ENCODE measurements around the gene PPP2R2D.
"Not testable (repeated sequence)": the region's sequence is repeated elsewhere in the genome, so short reads cannot be mapped to it uniquely, and the experiment has no call there.

The PPP2R2D gene

DNA sequence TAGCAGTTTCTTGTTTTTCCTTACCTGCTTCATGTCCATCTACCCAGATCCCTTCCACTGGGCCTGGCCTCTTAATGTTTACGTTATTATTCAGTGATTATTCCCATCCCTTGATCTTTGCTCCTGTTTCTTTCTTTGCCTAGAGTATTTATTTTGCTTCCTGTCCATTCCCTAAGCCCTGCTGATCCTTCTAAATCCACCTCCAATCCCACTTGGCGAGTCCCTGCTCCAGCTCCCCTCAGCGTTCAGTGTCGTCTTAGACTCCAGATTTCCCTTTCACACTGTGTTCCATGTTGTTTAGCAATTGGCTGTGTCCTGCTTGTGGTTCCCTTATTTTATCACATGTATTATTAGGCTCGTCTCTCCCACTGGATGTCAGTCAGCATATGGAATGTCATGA is 7.3 kb downstream of the PPP2R2D start:
- DNase-seq (ENCODE audit: low spot score): no peak

GRCh38 chr10:131909014-131909808 is 8.4 kb downstream of the PPP2R2D start:
- no peak for DNase-seq (ENCODE audit: low spot score)

DNA sequence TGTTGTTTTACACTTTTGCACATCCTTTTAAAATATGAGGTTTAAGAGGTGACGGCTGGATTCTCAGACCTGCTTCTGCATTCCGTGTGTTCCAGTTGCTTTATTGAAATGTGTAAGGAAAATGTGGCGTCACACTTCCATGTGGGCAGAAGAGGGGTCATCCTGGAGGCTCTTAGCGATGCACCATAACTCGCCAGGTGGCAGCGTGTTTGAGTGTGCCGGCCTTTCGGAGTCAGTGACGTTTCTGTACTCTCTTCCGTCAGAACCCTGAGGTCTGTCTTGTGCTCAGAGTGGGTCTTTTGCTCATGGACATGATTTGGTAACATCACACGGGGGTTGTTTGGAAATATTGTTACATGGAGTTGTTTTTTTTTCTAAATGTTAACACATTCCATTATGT is 9.1 kb downstream of the PPP2R2D start:
- DNase-seq (ENCODE audit: low spot score): no peak

- DNase-seq (ENCODE audit: low spot score): no peak
Measured at GRCh38 chr10:131910663-131911314, 10.0 kb downstream of the PPP2R2D start.

- DNase-seq (ENCODE audit: low spot score): no peak
Measured at GRCh38 chr10:131911451-131911850, 10.6 kb downstream of the PPP2R2D start.

DNA sequence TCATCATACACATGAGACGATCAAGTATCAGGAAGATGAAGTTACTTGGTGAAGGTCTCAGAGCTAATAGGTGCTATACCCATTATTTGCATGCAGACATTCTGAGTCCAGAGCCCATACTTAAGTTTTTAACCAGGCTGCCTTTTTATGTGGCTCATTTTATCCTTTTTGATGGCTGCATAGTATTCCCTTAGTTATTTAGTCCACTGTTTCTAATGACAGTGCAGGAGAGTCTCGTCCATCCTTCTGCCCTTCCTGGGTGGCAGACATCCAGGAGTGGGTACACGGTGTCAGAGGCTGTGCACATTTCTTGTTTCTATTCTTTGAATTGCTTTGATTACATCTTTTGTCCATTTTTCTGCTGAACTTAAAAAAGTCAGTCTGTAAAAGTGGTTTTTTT is 11.8 kb downstream of the PPP2R2D start:
- no peak for DNase-seq (ENCODE audit: low spot score)

- no peak for DNase-seq (ENCODE audit: low spot score)
Measured at GRCh38 chr10:131915484-131915883, 14.7 kb downstream of the PPP2R2D start.

GRCh38 chr10:131915990-131916766 is 15.4 kb downstream of the PPP2R2D start:
- no peak for DNase-seq (ENCODE audit: low spot score)

DNA sequence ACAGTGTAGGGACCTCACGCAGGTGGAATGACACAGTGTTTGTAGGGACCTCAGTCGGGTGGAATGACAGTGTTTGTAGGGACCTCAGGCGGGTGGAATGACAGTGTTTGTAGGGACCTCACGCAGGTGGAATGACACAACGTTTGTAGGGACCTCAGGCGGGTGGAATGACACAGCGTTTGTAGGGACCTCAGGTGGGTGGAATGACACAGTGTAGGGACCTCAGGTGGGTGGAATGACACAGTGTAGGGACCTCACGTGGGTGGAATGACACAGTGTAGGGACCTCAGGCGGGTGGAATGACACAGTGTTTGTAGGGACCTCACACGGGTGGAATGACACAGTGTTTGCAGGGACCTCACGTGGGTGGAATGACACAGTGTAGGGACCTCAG is 16.0 kb downstream of the PPP2R2D start:
- not testable (repeated sequence) for DNase-seq (ENCODE audit: low spot score)

GRCh38 chr10:131917496-131917895 is 16.7 kb downstream of the PPP2R2D start:
- not testable (repeated sequence) for DNase-seq (ENCODE audit: low spot score)

DNA sequence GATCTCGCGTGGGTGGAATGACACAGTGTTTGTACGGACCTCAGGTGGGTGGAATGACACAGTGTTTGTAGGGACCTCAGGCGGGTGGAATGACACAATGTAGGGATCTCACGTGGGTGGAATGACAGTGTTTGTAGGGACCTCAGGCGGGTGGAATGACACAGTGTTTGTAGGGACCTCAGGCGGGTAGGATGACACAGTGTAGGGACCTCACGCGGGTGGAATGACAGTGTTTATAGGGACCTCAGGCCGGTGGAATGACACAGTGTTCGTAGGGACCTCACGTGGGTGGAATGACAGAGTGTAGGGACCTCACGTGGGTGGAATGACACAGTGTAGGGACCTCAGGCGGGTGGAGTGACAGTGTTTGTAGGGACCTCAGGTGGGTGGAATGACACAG is 18.7 kb downstream of the PPP2R2D start:
- DNase-seq (ENCODE audit: low spot score): not testable (repeated sequence)

DNA sequence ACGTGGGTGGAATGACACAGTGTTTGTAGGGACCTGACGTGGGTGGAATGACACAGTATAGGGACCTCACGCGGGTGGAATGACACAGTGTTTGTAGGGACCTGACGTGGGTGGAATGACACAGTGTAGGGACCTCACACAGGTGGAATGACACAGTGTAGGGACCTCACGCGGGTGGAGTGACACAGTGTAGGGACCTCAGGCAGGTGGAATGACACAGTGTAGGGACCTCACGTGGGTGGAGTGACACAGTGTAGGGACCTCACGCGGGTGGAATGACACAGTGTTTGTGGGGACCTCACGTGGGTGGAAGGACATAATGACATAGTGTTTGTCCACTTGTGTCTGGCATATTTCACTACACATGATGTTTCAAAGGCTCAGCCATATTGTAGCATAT is 19.3 kb downstream of the PPP2R2D start:
- DNase-seq (ENCODE audit: low spot score): no peak

- no peak for DNase-seq (ENCODE audit: low spot score)
Measured at GRCh38 chr10:131920693-131921092, 19.9 kb downstream of the PPP2R2D start.

DNA sequence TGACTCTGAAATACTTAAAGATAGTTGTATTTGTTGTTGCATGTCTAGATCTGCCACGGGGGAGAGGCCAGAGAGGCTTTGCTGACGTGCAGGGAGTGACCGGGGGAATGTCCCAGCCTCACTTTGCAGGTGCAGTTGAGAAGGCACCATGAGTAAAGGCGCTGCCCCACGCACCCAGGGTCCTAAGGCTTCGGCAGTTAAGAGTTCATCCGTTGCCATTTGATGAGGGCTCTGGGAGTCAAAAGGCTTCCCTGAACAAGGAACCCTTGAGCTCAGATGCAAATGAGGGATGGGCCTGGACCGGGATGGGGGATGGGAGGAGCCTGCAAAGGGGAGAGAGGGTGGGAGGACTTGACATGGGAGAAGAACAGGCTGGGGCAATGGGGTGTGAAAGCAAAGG is 20.4 kb downstream of the PPP2R2D start:
- no peak for DNase-seq (ENCODE audit: low spot score)

DNA sequence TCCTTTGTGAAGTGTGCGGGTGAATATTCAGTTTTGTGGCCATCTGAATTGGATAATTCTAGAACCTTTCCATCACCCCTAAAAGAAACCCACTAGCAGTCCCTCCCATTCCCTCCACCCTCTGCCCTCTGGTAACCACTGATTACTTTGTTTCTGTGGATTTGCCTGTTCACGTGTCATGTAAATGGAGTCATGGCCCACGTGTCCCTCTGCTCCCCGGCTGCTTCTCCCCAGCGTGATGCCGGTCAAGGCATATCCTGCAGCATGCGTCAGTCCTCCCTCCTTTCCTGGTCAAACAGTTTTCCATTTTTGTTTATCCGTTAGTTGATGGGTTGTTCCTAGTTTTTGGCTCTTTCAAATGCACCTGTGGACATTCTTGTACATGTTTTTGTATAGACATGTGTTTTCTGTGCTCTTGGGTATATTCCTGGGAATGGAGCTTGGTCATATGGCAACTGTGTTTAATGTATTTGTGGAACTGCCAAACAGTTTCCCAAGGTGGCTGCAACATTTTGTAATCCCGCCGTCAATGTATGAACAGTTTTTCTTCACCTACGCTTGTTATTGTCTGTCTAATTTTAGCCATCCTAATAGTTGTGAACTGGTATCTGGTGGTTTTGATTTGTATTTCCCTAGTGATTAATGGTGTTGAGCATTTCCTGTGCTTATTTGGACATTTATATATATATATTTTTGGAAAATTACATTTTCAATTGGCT is 22.4 kb downstream of the PPP2R2D start:
- DNase-seq (ENCODE audit: low spot score): no peak

GRCh38 chr10:131925011-131925649 is 24.3 kb downstream of the PPP2R2D start:
- DNase-seq (ENCODE audit: low spot score): no peak

DNA sequence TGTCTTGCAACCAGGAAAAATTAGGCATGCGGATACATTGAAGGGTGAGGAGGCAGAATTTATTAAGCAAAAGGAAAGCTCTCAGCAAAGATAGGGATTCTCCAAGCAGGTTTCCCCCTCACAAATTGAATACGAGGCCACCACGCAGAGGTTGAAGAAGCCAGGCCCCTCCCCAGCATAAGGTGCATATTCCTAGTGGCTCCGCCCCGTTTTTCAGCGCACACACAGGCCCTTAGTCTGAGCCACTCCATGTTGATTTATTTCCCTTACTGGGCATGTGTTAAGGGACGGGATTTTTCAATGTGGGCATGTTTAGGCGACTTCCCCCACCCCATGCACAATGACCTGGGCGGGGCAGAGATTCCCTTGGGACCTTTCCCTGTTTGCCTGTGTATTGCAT is 24.9 kb downstream of the PPP2R2D start:
- no peak for DNase-seq (ENCODE audit: low spot score)

DNA sequence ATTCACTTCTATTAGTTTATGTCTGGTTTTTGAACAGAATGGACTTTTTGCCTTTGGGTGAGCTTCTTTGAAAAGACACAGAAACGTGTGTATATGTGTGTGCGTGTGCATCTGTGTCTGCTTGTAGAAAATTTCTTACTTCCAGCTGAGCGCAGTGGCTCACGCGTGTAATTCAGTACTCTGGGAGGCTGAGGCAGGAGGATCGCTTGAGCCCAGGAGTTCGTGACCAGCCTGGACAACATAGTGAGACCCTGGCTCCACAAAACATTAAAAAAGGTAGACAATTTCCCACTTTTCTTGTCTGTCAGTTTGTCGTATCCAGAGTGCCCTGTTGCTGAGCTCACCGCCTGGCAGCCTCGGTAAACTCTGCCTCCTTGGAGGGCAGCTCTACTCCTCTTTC is 25.4 kb downstream of the PPP2R2D start:
- no peak for DNase-seq (ENCODE audit: low spot score)

DNA sequence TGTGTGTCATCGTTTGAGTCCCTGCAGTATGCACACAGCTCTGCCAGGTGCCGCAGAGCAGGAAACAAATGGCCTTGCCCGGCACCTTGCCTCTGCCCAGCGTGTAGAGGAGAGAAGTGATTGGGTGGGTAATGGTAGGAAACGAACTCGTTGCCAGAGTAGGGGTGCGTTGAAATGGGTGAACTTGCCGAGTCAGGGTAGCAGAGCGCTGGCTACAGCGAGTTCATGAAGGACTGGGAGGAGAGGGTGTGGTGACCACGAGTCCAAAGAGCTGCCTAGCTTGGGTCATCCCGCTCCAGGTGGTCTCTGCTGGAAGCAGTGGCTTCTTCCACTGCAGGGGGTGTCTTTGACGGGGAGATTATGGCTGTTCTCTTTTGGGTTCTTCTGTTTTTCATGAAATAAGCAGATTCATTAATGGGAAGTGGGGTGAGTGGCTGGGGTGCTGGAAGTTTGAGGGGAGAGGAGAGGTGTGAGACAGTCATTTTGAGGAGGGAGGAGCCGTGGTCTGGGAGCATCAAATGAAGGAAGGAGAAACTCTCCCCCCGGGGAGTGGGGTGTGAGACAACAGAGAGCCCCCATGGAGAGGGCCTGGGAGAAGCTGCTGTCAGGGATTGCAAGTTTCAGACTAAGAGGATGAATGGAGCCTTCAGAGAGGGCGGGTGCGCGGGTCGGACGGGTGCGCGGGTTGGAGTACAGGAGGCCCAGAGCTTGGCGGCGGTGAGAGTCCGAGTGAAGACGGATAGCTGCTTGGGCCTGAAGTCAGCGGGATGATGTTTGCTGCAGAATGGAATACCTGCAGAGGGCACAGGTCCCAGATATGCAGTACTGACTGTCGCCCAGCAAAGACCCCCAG is 26.2 kb downstream of the PPP2R2D start:
- no peak for DNase-seq (ENCODE audit: low spot score)

DNA sequence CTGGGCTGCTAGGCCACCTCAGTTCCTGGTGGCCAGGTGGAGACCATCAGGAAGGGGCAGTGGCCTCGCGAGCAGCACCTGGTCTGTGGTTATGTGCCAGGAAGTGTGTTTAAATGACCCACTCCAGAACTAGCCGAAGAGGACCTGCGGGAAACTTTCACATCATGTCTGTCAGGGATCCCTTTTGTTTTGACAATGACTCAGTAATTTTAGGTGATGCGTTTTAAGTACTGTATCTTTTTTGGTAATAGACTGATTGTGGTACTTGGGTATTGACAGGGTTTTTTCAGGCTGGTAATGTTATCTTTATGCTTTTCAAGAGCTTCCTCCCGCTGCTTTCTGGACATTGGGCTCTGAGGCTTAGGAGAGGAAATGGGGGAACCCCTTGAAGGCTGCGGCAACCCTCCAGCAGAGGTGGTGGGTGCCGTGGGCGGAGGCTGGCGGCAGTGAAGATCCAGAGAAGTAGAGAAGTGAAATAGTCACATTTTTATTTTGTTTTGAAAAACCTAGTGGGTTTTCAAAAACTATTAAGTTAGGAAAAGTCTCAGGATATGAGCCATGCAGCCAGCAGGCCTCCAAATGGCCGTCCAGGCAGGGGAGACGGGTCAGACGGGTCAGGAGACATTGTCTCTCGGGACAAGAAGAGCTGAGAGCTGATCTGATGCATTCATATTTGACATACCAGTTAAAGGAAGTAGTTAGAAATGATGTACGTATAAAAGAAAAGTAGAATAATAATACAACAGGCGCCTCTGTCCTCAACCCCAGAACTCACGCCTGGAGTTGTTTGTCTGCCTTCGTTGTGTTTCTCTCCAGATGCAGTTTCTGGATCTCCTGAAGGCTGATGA is 27.7 kb downstream of the PPP2R2D start:
- no peak for DNase-seq (ENCODE audit: low spot score)

All from AG08396 (cell line).